Nephron (organoid): ENCODE measurements around the gene LIX1L.

ENCODE experiments used
- H3K27ac Mint-ChIP-seq, 3 experiments: 2 replicates each; pipeline ENCODE4 v1.8.0; 2020; ENCODE audit warnings: mixed read lengths in 3 of 3, mild to moderate bottlenecking in 2 of 3, moderate library complexity in 1 of 3
- H3K27me3 Mint-ChIP-seq: 2 replicates; pipeline ENCODE4 v1.8.0; 2021; ENCODE audit warnings: low read depth, mild to moderate bottlenecking, moderate library complexity, mixed read lengths
- H3K36me3 Mint-ChIP-seq: 2 replicates; pipeline ENCODE4 v1.8.0; 2020; ENCODE audit warnings: low read depth, mixed read lengths
- H3K4me1 Mint-ChIP-seq: 2 replicates; pipeline ENCODE4 v1.8.0; 2020; ENCODE audit warnings: mixed read lengths
- H3K4me3 Mint-ChIP-seq, 3 experiments: 2 replicates each; pipeline ENCODE4 v1.8.0; 2020; ENCODE audit warnings: mild to moderate bottlenecking in 3 of 3, mixed read lengths in 3 of 3, moderate library complexity in 2 of 3
- H3K9me3 Mint-ChIP-seq: 2 replicates; pipeline ENCODE4 v1.8.0; 2020; ENCODE audit warnings: mixed read lengths
- CTCF ChIP-seq, 3 experiments: fragments of 200-600 bp; sonication (generic); IDR thresholded peaks; one replicate each; pipeline ENCODE4 v1.5.0; 2021; ENCODE audit warnings: antibody characterized with exemption in 3 of 3; ENCODE audit not compliant: unreplicated experiment in 3 of 3

LIX1L gene

GRCh38 chr1:145951526-145951925 lies 6.3 kb downstream of the LIX1L start:
- H3K4me1 Mint-ChIP-seq: peaks cover 26% of the 10 kb centered on the region
- H3K27ac Mint-ChIP-seq: no peak overlapping the region
- TF ChIP-seq CTCF (IDR thresholded peaks at IDR 0.05; ENCODE audit: unreplicated experiment in 3 of 3): no peak
- H3K4me3 Mint-ChIP-seq: no peak overlapping the region
- no peaks in the 10 kb centered on the region for H3K9me3 Mint-ChIP-seq
- no peaks in the 10 kb centered on the region for H3K27me3 Mint-ChIP-seq
- H3K36me3 Mint-ChIP-seq: peaks cover 23% of the 10 kb centered on the region

DNA sequence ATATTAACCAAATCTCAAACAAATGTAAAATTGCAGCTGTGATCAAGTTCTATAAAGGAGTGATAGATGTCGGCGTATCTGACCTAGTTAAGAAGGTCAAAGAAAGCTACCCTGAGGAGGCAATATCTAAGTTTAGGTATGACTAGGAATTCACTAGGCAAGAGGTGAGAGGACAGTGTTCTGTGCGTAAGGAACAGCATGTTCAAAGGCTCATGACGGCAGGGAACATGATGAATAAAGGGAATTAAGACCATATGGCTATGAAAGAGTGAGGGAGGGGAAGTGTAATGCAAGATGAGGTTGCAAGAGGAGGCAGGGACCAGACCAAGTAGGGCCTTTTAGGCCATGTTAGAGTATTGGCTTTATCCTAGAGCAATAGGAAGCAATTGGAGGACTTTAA lies 8.6 kb downstream of the LIX1L start:
- Mint-ChIP-seq H3K27me3 (no peaks in the 10 kb centered on the region), H3K36me3 (peaks cover 29% of the 10 kb centered on the region), H3K4me3 (no peak overlapping the region), H3K27ac (peak overlapping the region in 1 of 3 experiments; percentile 7), H3K9me3 (no peaks in the 10 kb centered on the region), H3K4me1 (peaks cover 7% of the 10 kb centered on the region)
- no peak for TF ChIP-seq CTCF (IDR thresholded peaks at IDR 0.05; ENCODE audit: unreplicated experiment in 3 of 3)

GRCh38 chr1:145947551-145947950 lies 10.3 kb downstream of the LIX1L start:
- Mint-ChIP-seq H3K36me3 (peaks cover 38% of the 10 kb centered on the region), H3K27ac (no peak overlapping the region), H3K27me3 (no peaks in the 10 kb centered on the region), H3K4me1 (peaks cover 9% of the 10 kb centered on the region), H3K9me3 (no peaks in the 10 kb centered on the region), H3K4me3 (no peak overlapping the region)
- no peak for TF ChIP-seq CTCF (IDR thresholded peaks at IDR 0.05; ENCODE audit: unreplicated experiment in 3 of 3)

GRCh38 chr1:145946477-145946986 lies 11.3 kb downstream of the LIX1L start:
- Mint-ChIP-seq H3K4me3 (no peak overlapping the region), H3K9me3 (no peaks in the 10 kb centered on the region), H3K36me3 (peaks cover 43% of the 10 kb centered on the region), H3K4me1 (peaks cover 14% of the 10 kb centered on the region), H3K27ac (no peak overlapping the region), H3K27me3 (no peaks in the 10 kb centered on the region)
- TF ChIP-seq CTCF (IDR thresholded peaks at IDR 0.05; ENCODE audit: unreplicated experiment in 3 of 3): no peak

DNA sequence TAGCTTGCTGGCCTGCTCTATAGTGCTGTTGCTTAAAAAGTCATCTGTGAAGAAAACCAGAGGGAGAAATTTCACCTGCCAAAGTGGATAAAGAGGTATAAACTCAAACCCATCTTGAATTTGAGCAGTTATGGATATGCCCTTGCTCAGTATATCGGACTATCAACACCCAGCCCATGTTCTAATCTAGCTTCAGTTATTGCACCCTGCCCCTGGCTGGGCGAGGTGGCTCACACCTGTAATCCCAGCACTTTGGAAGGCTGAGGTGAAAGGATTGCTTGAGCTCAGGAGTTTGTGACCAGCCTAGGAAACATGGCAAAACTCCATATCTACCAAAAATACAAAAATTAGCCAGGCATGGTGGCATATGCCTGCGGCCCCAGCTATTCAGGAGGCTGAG lies 13.3 kb downstream of the LIX1L start:
- TF ChIP-seq CTCF (IDR thresholded peaks at IDR 0.05; ENCODE audit: unreplicated experiment in 3 of 3): no peak
- Mint-ChIP-seq H3K36me3 (peaks cover 38% of the 10 kb centered on the region), H3K4me1 (peaks cover 14% of the 10 kb centered on the region), H3K27ac (no peak overlapping the region), H3K27me3 (no peaks in the 10 kb centered on the region), H3K9me3 (no peaks in the 10 kb centered on the region), H3K4me3 (no peak overlapping the region)

DNA sequence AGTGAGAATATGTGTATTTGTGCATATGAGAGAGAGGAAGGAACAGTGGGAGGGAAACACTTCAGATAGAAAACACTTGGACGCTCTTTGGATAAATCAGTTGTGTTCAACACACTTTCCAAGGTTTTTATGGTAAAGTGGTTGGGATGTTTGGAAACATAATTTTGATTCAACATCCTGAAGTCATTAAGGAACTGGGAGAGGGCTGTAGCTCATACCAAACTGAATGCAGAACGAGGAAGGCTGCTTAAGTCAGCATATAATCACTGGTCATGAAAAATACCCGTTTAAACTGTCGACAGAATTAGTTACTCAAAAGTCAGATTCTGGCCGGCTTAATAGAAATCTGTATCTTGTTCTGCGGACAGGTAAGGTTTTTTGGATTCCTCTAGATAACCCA lies 14.9 kb downstream of the LIX1L start:
- Mint-ChIP-seq H3K36me3 (peaks cover 32% of the 10 kb centered on the region), H3K4me3 (peak overlapping the region in 1 of 3 experiments; percentile 50), H3K27ac (peak overlapping the region; percentile 91 to 96 (median 91)), H3K27me3 (no peaks in the 10 kb centered on the region), H3K9me3 (no peaks in the 10 kb centered on the region), H3K4me1 (peaks cover 14% of the 10 kb centered on the region)
- TF ChIP-seq CTCF (IDR thresholded peaks at IDR 0.05; ENCODE audit: unreplicated experiment in 3 of 3): no peak
